HFFc6 (cell line): ENCODE results near the gene NTHL1. TPM values are rescaled to one million over a fixed set of nuclear protein-coding genes. Genes with fewer than 3 reads are reported as not detected.

Experiments
- DNase-seq: peaks from one replicate; pipeline ENCODE4 v3.0.0-alpha.2; 2018
- H3K27ac Mint-ChIP-seq: 2 replicates; pipeline ENCODE4 v1.8.0; 2020; ENCODE audit warnings: mild to moderate bottlenecking, mixed read lengths
- H3K27me3 Mint-ChIP-seq: 2 replicates; pipeline ENCODE4 v1.8.0; 2021; ENCODE audit warnings: mild to moderate bottlenecking, moderate library complexity, mixed read lengths; ENCODE audit not compliant: insufficient read depth
- H3K36me3 Mint-ChIP-seq: 2 replicates; pipeline ENCODE4 v1.8.0; 2021; ENCODE audit warnings: low read depth, mixed read lengths
- H3K4me1 Mint-ChIP-seq: 2 replicates; pipeline ENCODE4 v1.8.0; 2020; ENCODE audit warnings: low read depth, mixed read lengths
- H3K4me3 Mint-ChIP-seq: 2 replicates; pipeline ENCODE4 v1.8.0; 2020; ENCODE audit warnings: mild to moderate bottlenecking, moderate library complexity, mixed read lengths
- H3K9me3 Mint-ChIP-seq: 2 replicates; pipeline ENCODE4 v1.8.0; 2020; ENCODE audit warnings: mild to moderate bottlenecking, mixed read lengths
- long read RNA-seq: library from polyadenylated mRNA; unstranded; transcript quantifications from one replicate; pipeline ENCODE4 v2.0.0, GENCODE V29; 2019
- total RNA-seq, 6 experiments: library from RNA; stranded (reverse); fragmentation: NEBNext Ultra II Directional; extraction: Animal tissue kit (Norgen Biotek cat#: 25700); gene quantifications; 2 replicates in 1 of 6; 3 replicates in 5 of 6; pipeline ENCODE4 v1.2.3, GENCODE V29; 2021
- TF ChIP-seq, protein P1 (sequence below): fragments of 200-600 bp; sonication (generic); IDR thresholded peaks from 2 replicates; pipeline ENCODE4 v1.5.0; 2021; ENCODE audit warnings: antibody characterized with exemption, mild to moderate bottlenecking

The NTHL1 gene
- 10 to 100 TPM; 23.7 to 31.5 (median 26.4) TPM for total RNA-seq
- long read RNA-seq, transcript NTHL1-201 (6 exons, 1,067 nt), result major isoform, 35 of 45 reads
- long read RNA-seq, partial matches to known transcripts, result 1 of 45 reads
- long read RNA-seq, other reads (novel, unspliced or antisense), result 7 of 45 reads

DNA sequence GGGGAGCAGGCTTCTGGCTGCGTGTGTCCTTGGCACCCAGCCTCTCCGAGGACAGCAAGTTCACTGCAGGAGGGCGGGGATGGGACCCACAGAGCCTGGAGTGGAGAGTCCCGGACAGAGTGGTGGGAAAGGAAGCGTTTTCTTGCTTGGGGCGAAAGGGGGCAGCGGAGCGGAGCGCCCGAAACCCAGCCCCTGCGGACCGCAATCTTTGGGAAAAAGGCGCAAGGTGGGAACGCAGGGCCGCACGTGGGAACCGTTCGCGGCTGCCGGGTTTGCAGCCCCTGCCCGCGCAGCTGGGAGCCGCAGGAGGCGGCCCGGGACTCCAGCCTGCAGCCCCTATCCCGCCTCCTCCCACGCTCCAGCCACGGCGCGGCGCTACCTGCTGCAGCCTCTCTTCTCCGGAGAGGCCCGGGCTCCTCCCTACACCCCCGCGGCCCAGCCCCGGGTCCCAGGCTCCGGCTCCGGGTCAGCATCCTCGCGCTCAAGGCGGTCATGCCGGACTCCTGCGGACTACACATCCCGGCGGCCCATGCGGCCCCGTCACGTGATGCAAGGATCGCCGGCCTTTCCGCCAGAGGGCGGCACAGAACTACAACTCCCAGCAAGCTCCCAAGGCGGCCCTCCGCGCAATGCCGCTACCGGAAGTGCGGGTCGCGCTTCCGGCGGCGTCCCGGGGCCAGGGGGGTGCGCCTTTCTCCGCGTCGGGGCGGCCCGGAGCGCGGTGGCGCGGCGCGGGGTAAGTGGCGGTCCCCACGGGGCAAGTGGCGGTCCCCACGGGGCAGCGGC is at the start of gene NTHL1, which contains the start of gene TSC2:
Gene NTHL1, minus strand, starts transcription at position 505 of the 786 bp plus-strand sequence. Its CDS starts 11 bp downstream, at position 494.
Gene TSC2, plus strand, starts transcription at position 656 of the 786 bp plus-strand sequence. CDS start 631 bp downstream, outside the sequence.
- H3K4me1 Mint-ChIP-seq, result peaks cover 26% of the 10 kb centered on the region
- peak within 1 kb of the TSS; percentile 67 for H3K27ac Mint-ChIP-seq
- peak; percentile 95 for DNase-seq
- H3K9me3 Mint-ChIP-seq, result no peaks in the 10 kb centered on the region
- H3K27me3 Mint-ChIP-seq, result no peaks in the 10 kb centered on the region; the same call in 1 of the 2 replicates
- H3K4me3 Mint-ChIP-seq, result peak within 1 kb of the TSS; percentile 96
- no peaks in the 10 kb centered on the region; the same call in 1 of the 2 replicates for H3K36me3 Mint-ChIP-seq
- TF ChIP-seq, protein P1, sequence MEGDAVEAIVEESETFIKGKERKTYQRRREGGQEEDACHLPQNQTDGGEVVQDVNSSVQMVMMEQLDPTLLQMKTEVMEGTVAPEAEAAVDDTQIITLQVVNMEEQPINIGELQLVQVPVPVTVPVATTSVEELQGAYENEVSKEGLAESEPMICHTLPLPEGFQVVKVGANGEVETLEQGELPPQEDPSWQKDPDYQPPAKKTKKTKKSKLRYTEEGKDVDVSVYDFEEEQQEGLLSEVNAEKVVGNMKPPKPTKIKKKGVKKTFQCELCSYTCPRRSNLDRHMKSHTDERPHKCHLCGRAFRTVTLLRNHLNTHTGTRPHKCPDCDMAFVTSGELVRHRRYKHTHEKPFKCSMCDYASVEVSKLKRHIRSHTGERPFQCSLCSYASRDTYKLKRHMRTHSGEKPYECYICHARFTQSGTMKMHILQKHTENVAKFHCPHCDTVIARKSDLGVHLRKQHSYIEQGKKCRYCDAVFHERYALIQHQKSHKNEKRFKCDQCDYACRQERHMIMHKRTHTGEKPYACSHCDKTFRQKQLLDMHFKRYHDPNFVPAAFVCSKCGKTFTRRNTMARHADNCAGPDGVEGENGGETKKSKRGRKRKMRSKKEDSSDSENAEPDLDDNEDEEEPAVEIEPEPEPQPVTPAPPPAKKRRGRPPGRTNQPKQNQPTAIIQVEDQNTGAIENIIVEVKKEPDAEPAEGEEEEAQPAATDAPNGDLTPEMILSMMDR, result peak; percentile 81

DNA sequence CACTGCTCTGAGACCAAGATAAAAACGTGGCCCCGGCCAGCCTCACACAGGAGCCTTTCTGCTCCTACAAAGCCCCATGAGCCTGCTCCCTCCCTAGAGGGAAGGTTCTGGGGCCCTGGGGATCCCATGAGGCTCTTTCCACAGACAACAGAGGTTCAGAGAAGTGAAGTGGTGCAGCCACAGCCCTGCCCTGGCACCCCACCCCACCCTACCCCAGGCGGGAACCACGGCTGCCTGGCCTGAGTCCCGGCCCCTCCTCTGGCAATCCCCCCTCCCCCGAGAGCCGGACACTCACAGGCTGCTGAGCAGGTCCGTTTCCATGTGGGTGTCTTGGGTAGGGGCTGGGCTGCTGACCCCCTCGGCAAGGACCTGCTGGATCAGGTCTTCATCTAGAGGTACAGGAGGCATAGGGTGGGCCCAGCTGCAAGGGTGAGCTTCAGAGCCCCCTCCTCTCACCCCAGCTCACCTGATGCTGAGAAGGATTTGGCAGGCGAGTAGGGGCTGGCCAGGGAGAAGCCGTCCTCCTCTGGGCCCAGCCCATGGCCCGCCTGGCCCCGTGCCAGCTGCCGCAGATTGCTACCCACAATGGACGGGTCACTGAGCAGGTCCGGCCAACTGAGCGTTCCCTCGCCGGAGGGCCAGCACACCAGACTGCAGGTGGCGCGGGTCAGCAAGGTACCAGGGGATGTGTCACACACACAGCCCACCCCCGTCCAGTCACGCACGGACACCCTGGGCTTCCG is 49.4 kb upstream of the NTHL1 start:
- H3K36me3 Mint-ChIP-seq, result peaks cover 20% of the 10 kb centered on the region
- H3K27ac Mint-ChIP-seq, result no peak overlapping the region

GRCh38 chr16:2095918-2096582 is 48.4 kb upstream of the NTHL1 start:
- H3K4me1 Mint-ChIP-seq, result peaks cover 12% of the 10 kb centered on the region
- no peak for DNase-seq
- H3K27me3 Mint-ChIP-seq, result peaks cover 4% of the 10 kb centered on the region
- no peaks in the 10 kb centered on the region for H3K9me3 Mint-ChIP-seq
- peak overlapping the region; percentile 25; the same call in 1 of the 2 replicates for H3K27ac Mint-ChIP-seq
- H3K36me3 Mint-ChIP-seq, result peaks cover 15% of the 10 kb centered on the region
- no peak overlapping the region for H3K4me3 Mint-ChIP-seq
- TF ChIP-seq, protein P1, result no peak

More for the DNA sequence above, 49.4 kb upstream of the NTHL1 start:
- H3K4me1 Mint-ChIP-seq, result peaks cover 12% of the 10 kb centered on the region
- H3K27me3 Mint-ChIP-seq, result peaks cover 4% of the 10 kb centered on the region
- DNase-seq, result no peak
- no peaks in the 10 kb centered on the region for H3K9me3 Mint-ChIP-seq
- TF ChIP-seq, protein P1, result no peak
- no peak overlapping the region for H3K4me3 Mint-ChIP-seq

GRCh38 chr16:2095315-2095853 is 47.8 kb upstream of the NTHL1 start:
- TF ChIP-seq, protein P1, result no peak
- H3K4me1 Mint-ChIP-seq, result peaks cover 12% of the 10 kb centered on the region
- H3K27ac Mint-ChIP-seq, result peak overlapping the region; percentile 46; the same call in 1 of the 2 replicates
- H3K4me3 Mint-ChIP-seq, result no peak overlapping the region
- peaks cover 4% of the 10 kb centered on the region for H3K27me3 Mint-ChIP-seq
- peaks cover 17% of the 10 kb centered on the region for H3K36me3 Mint-ChIP-seq
- DNase-seq, result peak; percentile 50
- H3K9me3 Mint-ChIP-seq, result peaks cover 2% of the 10 kb centered on the region; the same call in 1 of the 2 replicates

DNA sequence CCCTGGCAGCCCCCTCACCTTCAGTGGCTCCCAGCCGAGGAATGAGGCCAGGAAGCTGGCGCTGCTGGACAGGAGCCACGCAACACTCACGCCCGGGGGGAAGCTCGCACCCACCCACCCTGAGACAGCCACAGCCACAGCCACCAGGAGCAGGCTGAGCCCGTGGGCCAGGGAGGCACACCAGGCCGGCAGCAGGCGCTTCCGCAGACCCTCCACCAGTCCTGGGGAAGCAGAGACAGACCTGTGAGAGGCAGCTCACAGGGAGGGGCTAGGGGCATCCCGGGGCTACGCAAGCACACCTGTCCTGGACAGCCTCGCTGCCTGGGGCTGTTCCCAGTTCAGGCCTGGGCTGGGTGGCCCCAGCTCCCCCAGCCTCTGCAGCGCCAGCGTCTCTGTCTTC is 46.2 kb upstream of the NTHL1 start:
- no peak for DNase-seq
- Mint-ChIP-seq H3K27me3 (peaks cover 8% of the 10 kb centered on the region), H3K4me1 (peaks cover 12% of the 10 kb centered on the region), H3K9me3 (peaks cover 4% of the 10 kb centered on the region; the same call in 1 of the 2 replicates), H3K36me3 (peaks cover 24% of the 10 kb centered on the region), H3K4me3 (no peak overlapping the region), H3K27ac (no peak overlapping the region)
- TF ChIP-seq, protein P1, result no peak
